Retinal pigment epithelial cell (primary cell): ENCODE measurements around the gene SRPX.

Experiments used
- DNase-seq: peaks from one replicate; pipeline ENCODE4 v3.0.0-alpha.2; 2010; ENCODE audit warnings: low read depth
- H3K4me3 ChIP-seq: 2 replicates; pipeline ENCODE4 v1.5.1; 2011; ENCODE audit warnings: mild to moderate bottlenecking, low read length, control low read depth, moderate library complexity
- CTCF ChIP-seq: conservative IDR thresholded peaks from 2 replicates; pipeline ENCODE4 v1.5.1; 2011; ENCODE audit warnings: low read depth, low read length, control low read depth, inconsistent platforms

The SRPX gene

DNA sequence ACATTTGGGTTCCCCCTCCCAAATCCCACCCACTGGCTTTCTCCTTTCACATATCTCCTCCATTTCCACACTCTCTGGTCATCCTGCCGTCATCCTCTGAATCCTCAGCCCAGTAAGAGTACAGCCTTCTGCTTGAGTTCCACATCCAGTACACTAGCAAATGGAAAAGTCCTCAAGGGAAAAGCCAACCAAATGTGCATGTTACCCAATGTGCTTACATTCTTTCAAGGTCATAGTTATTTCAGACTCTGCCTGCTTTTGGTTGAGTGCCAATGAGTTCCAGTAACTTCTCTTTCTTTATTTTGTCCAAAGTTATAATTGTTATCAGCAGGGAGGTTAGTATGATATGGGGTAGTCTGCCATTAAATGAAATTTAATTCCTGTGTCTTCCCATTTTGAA lies 78.1 kb downstream of the SRPX start:
- no peak for DNase-seq
- H3K4me3 ChIP-seq, result no peak overlapping the region
- no peak for TF ChIP-seq CTCF

DNA sequence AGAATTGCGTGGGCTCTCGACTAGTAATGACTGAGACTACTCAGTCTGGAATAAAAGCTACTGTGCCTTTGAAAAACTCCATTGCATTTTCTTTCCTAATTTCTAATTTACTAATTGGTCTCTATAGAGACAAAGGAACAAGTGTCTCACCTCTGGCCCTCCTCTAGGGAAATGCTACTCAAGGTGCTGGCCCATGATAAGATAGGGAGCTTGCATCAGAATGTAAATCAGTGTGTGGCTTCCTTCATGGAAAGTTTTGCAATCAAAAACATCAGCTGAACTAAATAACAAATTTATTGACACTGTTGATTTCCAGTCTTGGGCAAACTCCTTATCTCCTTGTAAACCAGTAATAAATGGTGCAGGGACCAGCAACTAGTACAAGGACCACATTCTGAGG lies 81.8 kb downstream of the SRPX start:
- no peak for DNase-seq
- TF ChIP-seq CTCF, result no peak
- no peak overlapping the region for H3K4me3 ChIP-seq

- no peak for TF ChIP-seq CTCF
- no peak overlapping the region for H3K4me3 ChIP-seq
- no peak for DNase-seq
These were observed 82.3 kb downstream of the SRPX start for GRCh38 chrX:38138157-38138891.

DNA sequence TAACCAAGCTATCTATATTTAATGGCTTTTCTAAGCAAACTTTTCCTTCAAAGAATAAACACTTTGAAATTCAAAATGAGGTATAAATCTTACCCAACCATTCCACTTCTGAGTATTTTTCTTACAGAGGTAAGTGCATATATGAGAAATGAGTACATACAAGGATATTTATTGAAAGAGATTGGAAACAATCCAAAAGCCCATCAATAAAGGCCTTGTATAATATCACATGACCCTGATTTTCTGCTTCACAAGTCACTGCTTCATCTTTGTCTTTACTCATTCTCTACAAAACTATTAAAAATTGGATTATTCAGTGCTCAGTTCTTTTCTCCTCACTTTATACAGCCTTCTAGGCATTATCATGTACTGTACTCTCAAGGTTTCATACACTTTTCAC lies 91.3 kb downstream of the SRPX start:
- H3K4me3 ChIP-seq, result no peak overlapping the region
- DNase-seq, result no peak
- TF ChIP-seq CTCF, result no peak

GRCh38 chrX:38127961-38128360 lies 92.7 kb downstream of the SRPX start:
- no peak for DNase-seq
- no peak for TF ChIP-seq CTCF
- H3K4me3 ChIP-seq, result no peak overlapping the region

DNA sequence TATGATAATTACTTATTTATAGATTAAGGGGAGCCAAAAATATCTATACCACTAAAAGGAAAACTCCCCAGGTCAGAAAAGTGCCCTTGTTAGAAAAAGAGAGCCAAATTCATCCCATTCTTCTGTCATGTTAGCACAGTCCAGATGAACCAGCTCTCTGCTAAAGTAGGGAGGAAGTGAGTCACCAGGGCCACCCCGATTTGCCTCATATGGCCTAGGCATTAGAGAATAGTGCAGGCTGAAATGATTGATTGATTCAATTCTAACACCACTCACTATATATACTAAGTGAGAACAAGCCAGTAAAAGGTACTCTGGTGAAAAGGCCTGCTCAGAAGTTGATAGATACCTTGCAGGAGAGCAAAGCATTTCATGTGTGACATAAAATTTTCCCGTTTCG lies 94.5 kb downstream of the SRPX start:
- no peak for DNase-seq
- H3K4me3 ChIP-seq, result no peak overlapping the region
- TF ChIP-seq CTCF, result no peak

GRCh38 chrX:38124000-38124399 lies 96.7 kb downstream of the SRPX start:
- TF ChIP-seq CTCF, result no peak
- H3K4me3 ChIP-seq, result no peak overlapping the region
- no peak for DNase-seq
